WTC11 (cell line): ENCODE data around the gene PDCD6IP.

Experiments
- CBFB ChIP-seq: sonication (generic); formaldehyde crosslinking; IDR thresholded peaks from 2 replicates; pipeline ENCODE4 v1.8.1; 2022; ENCODE audit warnings: mild to moderate bottlenecking, low read depth, missing genetic modification reagents
- HMGA2 ChIP-seq: fragments of 250-450 bp; sonication (Bioruptor Pico); IDR thresholded peaks from 2 replicates; pipeline ENCODE4 v1.4.0; 2021; ENCODE audit warnings: mild to moderate bottlenecking, moderate library complexity
- NFE2L1 ChIP-seq: sonication (generic); formaldehyde crosslinking; IDR thresholded peaks from 2 replicates; pipeline ENCODE4 v1.8.1; 2023; ENCODE audit warnings: missing genetic modification reagents
- ZNF138 ChIP-seq: sonication (generic); formaldehyde crosslinking; conservative IDR thresholded peaks from 2 replicates; pipeline ENCODE4 v1.8.1; 2022; ENCODE audit warnings: mild to moderate bottlenecking, moderate library complexity, missing genetic modification reagents
- TF ChIP-seq, protein P1 (sequence below): fragments of 200-600 bp; IDR thresholded peaks from 2 replicates; pipeline ENCODE4 v1.8.0; 2022; ENCODE audit warnings: antibody characterized with exemption
- TF ChIP-seq, protein P2 (sequence below): fragments of 250-450 bp; sonication (Bioruptor Pico); IDR thresholded peaks from 2 replicates; pipeline ENCODE4 v2.1.2; 2022; ENCODE audit warnings: mild to moderate bottlenecking, moderate library complexity
- TF ChIP-seq, protein P3 (sequence below): fragments of 250-450 bp; sonication (Bioruptor Pico); conservative IDR thresholded peaks from 2 replicates; pipeline ENCODE4 v1.9.0; 2021; ENCODE audit warnings: mild to moderate bottlenecking
- TF ChIP-seq, protein P4 (sequence below): sonication (generic); formaldehyde crosslinking; IDR thresholded peaks from 2 replicates; pipeline ENCODE4 v1.8.1; 2022; ENCODE audit warnings: mild to moderate bottlenecking, missing genetic modification reagents, moderate library complexity, borderline replicate concordance
- TF ChIP-seq, protein P5 (sequence below): sonication (generic); formaldehyde crosslinking; IDR thresholded peaks from 2 replicates; pipeline ENCODE4 v1.8.0; 2022; ENCODE audit warnings: mild to moderate bottlenecking, missing genetic modification reagents
- TF ChIP-seq, protein P6 (sequence below): sonication (generic); formaldehyde crosslinking; conservative IDR thresholded peaks from 2 replicates; pipeline ENCODE4 v1.8.1; 2023; ENCODE audit warnings: mild to moderate bottlenecking, low read depth, missing genetic modification reagents, moderate library complexity
- TF ChIP-seq, protein P7 (sequence below): sonication (generic); formaldehyde crosslinking; IDR thresholded peaks from 2 replicates; pipeline ENCODE4 v1.8.1; 2023; ENCODE audit warnings: mild to moderate bottlenecking, missing genetic modification reagents, moderate library complexity

DNA sequence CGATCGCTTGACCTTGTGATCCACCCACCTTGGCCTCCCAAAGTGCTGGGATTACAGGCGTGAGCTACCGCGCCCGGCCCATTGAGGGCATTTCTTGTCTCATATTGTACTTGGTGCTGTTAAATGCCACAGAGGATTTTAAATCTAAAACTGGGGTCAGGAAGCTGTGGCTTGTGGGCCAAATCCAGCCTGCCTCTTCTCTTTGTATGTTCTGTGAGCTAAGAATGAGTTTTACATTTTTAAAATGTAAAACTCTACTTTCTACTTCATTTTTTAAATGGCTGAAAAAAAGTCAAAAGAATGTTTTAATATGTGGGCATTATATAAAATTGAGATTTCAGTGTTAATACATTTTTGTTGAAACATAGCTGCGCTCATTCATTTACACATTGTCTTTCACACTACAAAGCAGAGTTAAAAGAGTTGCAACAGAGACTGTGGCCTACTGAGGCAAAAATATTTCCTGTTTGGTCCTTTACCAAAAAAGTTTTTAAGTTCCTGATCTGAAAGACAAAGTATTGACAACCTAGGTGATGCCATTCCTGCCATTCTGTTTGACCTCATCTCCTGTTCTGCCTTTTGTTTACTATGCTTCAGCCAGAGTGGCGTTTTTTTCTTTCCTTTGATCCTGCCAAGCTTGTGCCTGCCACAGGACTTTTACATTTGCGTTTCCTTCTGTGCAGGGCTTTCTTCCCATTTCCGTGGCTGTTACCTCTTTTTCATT lies 50.4 kb downstream of the PDCD6IP start:
- TF ChIP-seq, protein P1, sequence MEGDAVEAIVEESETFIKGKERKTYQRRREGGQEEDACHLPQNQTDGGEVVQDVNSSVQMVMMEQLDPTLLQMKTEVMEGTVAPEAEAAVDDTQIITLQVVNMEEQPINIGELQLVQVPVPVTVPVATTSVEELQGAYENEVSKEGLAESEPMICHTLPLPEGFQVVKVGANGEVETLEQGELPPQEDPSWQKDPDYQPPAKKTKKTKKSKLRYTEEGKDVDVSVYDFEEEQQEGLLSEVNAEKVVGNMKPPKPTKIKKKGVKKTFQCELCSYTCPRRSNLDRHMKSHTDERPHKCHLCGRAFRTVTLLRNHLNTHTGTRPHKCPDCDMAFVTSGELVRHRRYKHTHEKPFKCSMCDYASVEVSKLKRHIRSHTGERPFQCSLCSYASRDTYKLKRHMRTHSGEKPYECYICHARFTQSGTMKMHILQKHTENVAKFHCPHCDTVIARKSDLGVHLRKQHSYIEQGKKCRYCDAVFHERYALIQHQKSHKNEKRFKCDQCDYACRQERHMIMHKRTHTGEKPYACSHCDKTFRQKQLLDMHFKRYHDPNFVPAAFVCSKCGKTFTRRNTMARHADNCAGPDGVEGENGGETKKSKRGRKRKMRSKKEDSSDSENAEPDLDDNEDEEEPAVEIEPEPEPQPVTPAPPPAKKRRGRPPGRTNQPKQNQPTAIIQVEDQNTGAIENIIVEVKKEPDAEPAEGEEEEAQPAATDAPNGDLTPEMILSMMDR = no peak
- TF ChIP-seq, protein P2, sequence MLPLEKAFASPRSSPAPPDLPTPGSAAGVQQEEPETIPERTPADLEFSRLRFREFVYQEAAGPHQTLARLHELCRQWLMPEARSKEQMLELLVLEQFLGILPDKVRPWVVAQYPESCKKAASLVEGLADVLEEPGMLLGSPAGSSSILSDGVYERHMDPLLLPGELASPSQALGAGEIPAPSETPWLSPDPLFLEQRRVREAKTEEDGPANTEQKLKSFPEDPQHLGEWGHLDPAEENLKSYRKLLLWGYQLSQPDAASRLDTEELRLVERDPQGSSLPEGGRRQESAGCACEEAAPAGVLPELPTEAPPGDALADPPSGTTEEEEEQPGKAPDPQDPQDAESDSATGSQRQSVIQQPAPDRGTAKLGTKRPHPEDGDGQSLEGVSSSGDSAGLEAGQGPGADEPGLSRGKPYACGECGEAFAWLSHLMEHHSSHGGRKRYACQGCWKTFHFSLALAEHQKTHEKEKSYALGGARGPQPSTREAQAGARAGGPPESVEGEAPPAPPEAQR (CRISPR knock-in tag) = no peak
- TF ChIP-seq, protein P3, sequence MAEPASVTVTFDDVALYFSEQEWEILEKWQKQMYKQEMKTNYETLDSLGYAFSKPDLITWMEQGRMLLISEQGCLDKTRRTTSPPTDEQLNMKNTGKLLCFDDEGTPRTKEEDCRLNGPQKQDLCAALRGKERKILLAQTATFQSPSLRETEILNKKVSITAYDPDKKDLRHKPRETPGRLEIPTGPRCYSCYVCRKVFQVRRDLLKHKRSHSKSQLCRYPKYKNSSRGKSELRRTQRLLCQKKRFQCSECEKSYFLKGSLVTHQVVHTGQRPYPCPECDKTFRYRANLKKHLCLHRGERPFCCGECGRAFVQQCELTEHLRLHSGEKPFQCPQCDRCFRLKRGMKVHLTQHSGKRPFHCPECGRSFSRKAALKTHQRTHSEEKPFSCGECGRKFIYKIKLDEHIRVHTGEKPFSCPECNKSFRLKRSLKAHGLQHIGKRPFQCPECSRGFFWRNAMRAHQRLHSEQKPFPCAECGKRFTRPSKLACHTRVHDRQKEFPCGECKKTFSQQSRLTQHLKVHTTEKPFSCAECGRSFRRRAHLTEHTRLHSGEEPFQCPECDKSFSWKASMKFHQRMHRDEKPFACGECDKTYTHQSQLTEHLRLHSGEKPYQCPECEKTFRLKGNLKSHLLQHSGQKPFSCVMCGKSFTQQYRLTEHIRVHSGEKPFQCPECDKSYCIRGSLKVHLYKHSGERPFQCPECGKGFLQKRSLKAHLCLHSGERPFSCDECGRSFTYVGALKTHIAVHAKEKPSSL (CRISPR knock-in tag) = no peak
- TF ChIP-seq, protein P4, sequence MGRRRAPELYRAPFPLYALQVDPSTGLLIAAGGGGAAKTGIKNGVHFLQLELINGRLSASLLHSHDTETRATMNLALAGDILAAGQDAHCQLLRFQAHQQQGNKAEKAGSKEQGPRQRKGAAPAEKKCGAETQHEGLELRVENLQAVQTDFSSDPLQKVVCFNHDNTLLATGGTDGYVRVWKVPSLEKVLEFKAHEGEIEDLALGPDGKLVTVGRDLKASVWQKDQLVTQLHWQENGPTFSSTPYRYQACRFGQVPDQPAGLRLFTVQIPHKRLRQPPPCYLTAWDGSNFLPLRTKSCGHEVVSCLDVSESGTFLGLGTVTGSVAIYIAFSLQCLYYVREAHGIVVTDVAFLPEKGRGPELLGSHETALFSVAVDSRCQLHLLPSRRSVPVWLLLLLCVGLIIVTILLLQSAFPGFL = no peak
- TF ChIP-seq, protein P5, sequence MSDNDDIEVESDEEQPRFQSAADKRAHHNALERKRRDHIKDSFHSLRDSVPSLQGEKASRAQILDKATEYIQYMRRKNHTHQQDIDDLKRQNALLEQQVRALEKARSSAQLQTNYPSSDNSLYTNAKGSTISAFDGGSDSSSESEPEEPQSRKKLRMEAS (CRISPR knock-in tag) = no peak
- TF ChIP-seq, protein P6, sequence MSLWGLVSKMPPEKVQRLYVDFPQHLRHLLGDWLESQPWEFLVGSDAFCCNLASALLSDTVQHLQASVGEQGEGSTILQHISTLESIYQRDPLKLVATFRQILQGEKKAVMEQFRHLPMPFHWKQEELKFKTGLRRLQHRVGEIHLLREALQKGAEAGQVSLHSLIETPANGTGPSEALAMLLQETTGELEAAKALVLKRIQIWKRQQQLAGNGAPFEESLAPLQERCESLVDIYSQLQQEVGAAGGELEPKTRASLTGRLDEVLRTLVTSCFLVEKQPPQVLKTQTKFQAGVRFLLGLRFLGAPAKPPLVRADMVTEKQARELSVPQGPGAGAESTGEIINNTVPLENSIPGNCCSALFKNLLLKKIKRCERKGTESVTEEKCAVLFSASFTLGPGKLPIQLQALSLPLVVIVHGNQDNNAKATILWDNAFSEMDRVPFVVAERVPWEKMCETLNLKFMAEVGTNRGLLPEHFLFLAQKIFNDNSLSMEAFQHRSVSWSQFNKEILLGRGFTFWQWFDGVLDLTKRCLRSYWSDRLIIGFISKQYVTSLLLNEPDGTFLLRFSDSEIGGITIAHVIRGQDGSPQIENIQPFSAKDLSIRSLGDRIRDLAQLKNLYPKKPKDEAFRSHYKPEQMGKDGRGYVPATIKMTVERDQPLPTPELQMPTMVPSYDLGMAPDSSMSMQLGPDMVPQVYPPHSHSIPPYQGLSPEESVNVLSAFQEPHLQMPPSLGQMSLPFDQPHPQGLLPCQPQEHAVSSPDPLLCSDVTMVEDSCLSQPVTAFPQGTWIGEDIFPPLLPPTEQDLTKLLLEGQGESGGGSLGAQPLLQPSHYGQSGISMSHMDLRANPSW = no peak
- TF ChIP-seq ZNF138 (CRISPR knock-in tag) (no peak), CBFB (no peak), HMGA2 (no peak), NFE2L1 (CRISPR knock-in tag) (no peak)
- TF ChIP-seq, protein P7, sequence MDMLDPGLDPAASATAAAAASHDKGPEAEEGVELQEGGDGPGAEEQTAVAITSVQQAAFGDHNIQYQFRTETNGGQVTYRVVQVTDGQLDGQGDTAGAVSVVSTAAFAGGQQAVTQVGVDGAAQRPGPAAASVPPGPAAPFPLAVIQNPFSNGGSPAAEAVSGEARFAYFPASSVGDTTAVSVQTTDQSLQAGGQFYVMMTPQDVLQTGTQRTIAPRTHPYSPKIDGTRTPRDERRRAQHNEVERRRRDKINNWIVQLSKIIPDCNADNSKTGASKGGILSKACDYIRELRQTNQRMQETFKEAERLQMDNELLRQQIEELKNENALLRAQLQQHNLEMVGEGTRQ (CRISPR knock-in tag) = no peak
